K562 (cell line): Measurements from ENCODE around the gene MYO1D. TPM values are rescaled to one million over a fixed set of nuclear protein-coding genes. Genes with fewer than 3 reads are reported as not detected.

Experiments used
- ARID1B ChIP-seq: fragments of 450-650 bp; IDR thresholded peaks from 2 replicates; pipeline ENCODE4 v1.6.1; 2016; ENCODE audit warnings: antibody characterized with exemption, mild to moderate bottlenecking, inconsistent platforms
- CBFA2T3 ChIP-seq: fragments of 450-650 bp; IDR thresholded peaks from 2 replicates; pipeline ENCODE4 v1.6.1; 2017
- CCAR2 ChIP-seq: fragments of 200-400 bp; formaldehyde crosslinking; IDR thresholded peaks from 2 replicates; pipeline ENCODE4 v1.6.1; 2017; ENCODE audit warnings: mild to moderate bottlenecking, low read depth, low read length
- MEF2A ChIP-seq: IDR thresholded peaks from 2 replicates; pipeline ENCODE4 v1.6.1; 2011; ENCODE audit warnings: low read depth, mild to moderate bottlenecking, low read length, moderate library complexity; ENCODE audit not compliant: control insufficient read depth
- NCOR1 ChIP-seq: fragments of 450-650 bp; IDR thresholded peaks from 2 replicates; pipeline ENCODE4 v1.6.1; 2016; ENCODE audit warnings: mild to moderate bottlenecking, moderate library complexity
- NFIC ChIP-seq: fragments of 450-650 bp; IDR thresholded peaks from 2 replicates; pipeline ENCODE4 v1.6.1; 2017; ENCODE audit warnings: mild to moderate bottlenecking, inconsistent platforms
- STAT5A ChIP-seq: IDR thresholded peaks from 2 replicates; pipeline ENCODE4 v1.6.1; 2012; ENCODE audit warnings: low read length, inconsistent platforms, borderline replicate concordance
- TAL1 ChIP-seq: fragments of 450-650 bp; IDR thresholded peaks from 2 replicates; pipeline ENCODE4 v1.6.1; 2016; ENCODE audit warnings: mild to moderate bottlenecking
- TCF3 ChIP-seq: sonication (generic); formaldehyde crosslinking; IDR thresholded peaks from 2 replicates; pipeline ENCODE4 v1.4.0; 2020; ENCODE audit warnings: mild to moderate bottlenecking, missing genetic modification reagents
- ZBTB40 ChIP-seq, 2 experiments: fragments of 450-650 bp in 1 of 2; sonication (generic) in 1 of 2; formaldehyde crosslinking in 1 of 2; IDR thresholded peaks; 2 replicates each; pipeline versions ENCODE4 v1.7.1 to v1.9.0; 2016 to 2022; ENCODE audit warnings: inconsistent platforms in 1 of 2, mild to moderate bottlenecking in 1 of 2, missing genetic modification reagents in 1 of 2
- polyA plus RNA-seq, 8 experiments: library from polyadenylated mRNA; depleted of rRNA in 4 of 8; stranded (reverse) in 5 of 8; unstranded in 3 of 8; fragments of >200 nt; fragmentation: Nextera tagmentation in 2 of 8; fragmentation: Illumina TruSeq in 1 of 8; extraction: Ambion mirVana in 2 of 8; extraction: Trizol in 1 of 8; gene quantifications; 2 replicates each; pipeline versions ENCODE4 v1.2.1 to v1.2.3, GENCODE V29; 2011 to 2014; ENCODE audit warnings: inconsistent platforms in 1 of 8, missing spikeins in 1 of 8
- total RNA-seq, 7 experiments: library from RNA; depleted of rRNA in 6 of 7; stranded (reverse); fragments of >200 nt in 6 of 7; fragmentation: Illumina TruSeq in 2 of 7; extraction: Trizol in 2 of 7; gene quantifications; 2 replicates each; pipeline versions ENCODE4 v1.2.1 to v1.2.3, GENCODE V29; 2011 to 2021; ENCODE audit warnings: low replicate concordance in 1 of 7

MYO1D gene
- total and polyA plus RNA-seq, 9 of the 15 experiments (the other 6 are each of a cell fraction or from before 2014, with no cell fraction given) = 2.1 to 71.2 (median 45.4) TPM

- TF ChIP-seq ZBTB40 (IDR thresholded peaks at IDR 0.05) (peak; percentile 90), ZBTB40 (CRISPR knock-in tag; IDR thresholded peaks at IDR 0.05) (no peak), CBFA2T3 (peak; percentile 80), TAL1 (peak; percentile 68), NCOR1 (peak; percentile 50; the same call in 1 of the 2 replicates), MEF2A (peak; percentile 85), STAT5A (0 out of 2 replicates have a peak, but pooled peaks have one; percentile 7), CCAR2 (no peak), ARID1B (peak; percentile 54), NFIC (peak; percentile 86), TCF3 (CRISPR knock-in tag) (peak; percentile 25; the same call in 1 of the 2 replicates)
Measured at GRCh38 chr17:32536736-32537643, 339.9 kb downstream of the MYO1D start (continued).
